ENCODE results near the gene ATG10.

The ATG10 gene

GRCh38 chr5:82167372-82167935 lies 195.6 kb downstream of the ATG10 start:
- TF ChIP-seq CTCF (IDR thresholded peaks at IDR 0.05; ENCODE audit: unreplicated experiment in 3 of 3) = no peak
- H3K4me3 Mint-ChIP-seq = no peak overlapping the region
- peaks cover 54% of the 10 kb centered on the region for H3K4me1 Mint-ChIP-seq
- H3K27ac Mint-ChIP-seq = peak overlapping the region in 2 of 3 experiments; percentile 4 to 25
- no peaks in the 10 kb centered on the region for H3K27me3 Mint-ChIP-seq (ENCODE audit: low read depth)
- no peaks in the 10 kb centered on the region for H3K9me3 Mint-ChIP-seq
- H3K36me3 Mint-ChIP-seq (ENCODE audit: low read depth) = no peaks in the 10 kb centered on the region

- no peak overlapping the region for H3K4me3 Mint-ChIP-seq
- no peak for TF ChIP-seq CTCF (IDR thresholded peaks at IDR 0.05; ENCODE audit: unreplicated experiment in 3 of 3)
- H3K4me1 Mint-ChIP-seq = peaks cover 48% of the 10 kb centered on the region
- H3K9me3 Mint-ChIP-seq = no peaks in the 10 kb centered on the region
- peak overlapping the region in 2 of 3 experiments; percentile 4 to 25 for H3K27ac Mint-ChIP-seq
- no peaks in the 10 kb centered on the region for H3K27me3 Mint-ChIP-seq (ENCODE audit: low read depth)
- H3K36me3 Mint-ChIP-seq (ENCODE audit: low read depth) = no peaks in the 10 kb centered on the region
Measured at GRCh38 chr5:82168294-82168693, 196.5 kb downstream of the ATG10 start.

GRCh38 chr5:82169892-82170291 lies 198.1 kb downstream of the ATG10 start:
- Mint-ChIP-seq H3K4me1 (peaks cover 33% of the 10 kb centered on the region), H3K27ac (no peak overlapping the region), H3K27me3 (ENCODE audit: low read depth) (no peaks in the 10 kb centered on the region), H3K9me3 (no peaks in the 10 kb centered on the region), H3K36me3 (ENCODE audit: low read depth) (no peaks in the 10 kb centered on the region), H3K4me3 (no peak overlapping the region)
- TF ChIP-seq CTCF (IDR thresholded peaks at IDR 0.05; ENCODE audit: unreplicated experiment in 3 of 3) = no peak

- no peaks in the 10 kb centered on the region for H3K36me3 Mint-ChIP-seq (ENCODE audit: low read depth)
- H3K4me3 Mint-ChIP-seq = no peak overlapping the region
- no peaks in the 10 kb centered on the region for H3K4me1 Mint-ChIP-seq
- no peaks in the 10 kb centered on the region for H3K27me3 Mint-ChIP-seq (ENCODE audit: low read depth)
- H3K27ac Mint-ChIP-seq = peak overlapping the region in 1 of 3 experiments; percentile 27
- peak; percentile 40 to 67 (median 42) for TF ChIP-seq CTCF (IDR thresholded peaks at IDR 0.05; ENCODE audit: unreplicated experiment in 3 of 3)
- no peaks in the 10 kb centered on the region for H3K9me3 Mint-ChIP-seq
Measured at GRCh38 chr5:82174128-82174918, 202.5 kb downstream of the ATG10 start.

GRCh38 chr5:82174919-82175219 lies 203.0 kb downstream of the ATG10 start:
- no peak overlapping the region for H3K27ac Mint-ChIP-seq
- H3K4me3 Mint-ChIP-seq = no peak overlapping the region
- no peaks in the 10 kb centered on the region for H3K36me3 Mint-ChIP-seq (ENCODE audit: low read depth)
- no peak for TF ChIP-seq CTCF (IDR thresholded peaks at IDR 0.05; ENCODE audit: unreplicated experiment in 3 of 3)
- H3K9me3 Mint-ChIP-seq = no peaks in the 10 kb centered on the region
- no peaks in the 10 kb centered on the region for H3K4me1 Mint-ChIP-seq
- no peaks in the 10 kb centered on the region for H3K27me3 Mint-ChIP-seq (ENCODE audit: low read depth)
